HepG2 (cell line): ENCODE measurements around the gene UNC5CL. TPM values are rescaled to one million over a fixed set of nuclear protein-coding genes. Genes with fewer than 3 reads are reported as not detected.
A peak's percentile ranks its signal among the peaks of the same experiment; 100 is the strongest.

Source experiments
- CREM ChIP-seq, 2 experiments: sonication (generic) in 1 of 2; formaldehyde crosslinking in 1 of 2; IDR thresholded peaks; 2 replicates each; pipeline versions ENCODE4 v1.4.0 to v1.6.1; 2016 to 2020; ENCODE audit warnings: antibody characterized with exemption in 1 of 2, mild to moderate bottlenecking in 1 of 2, missing genetic modification reagents in 1 of 2
- HDAC1 ChIP-seq: sonication (generic); formaldehyde crosslinking; IDR thresholded peaks from 2 replicates; pipeline ENCODE4 v1.5.1; 2020; ENCODE audit warnings: mild to moderate bottlenecking, missing genetic modification reagents
- KAT2B ChIP-seq: fragments of 150-350 bp; IDR thresholded peaks from 2 replicates; pipeline ENCODE4 v1.6.1; 2014; ENCODE audit warnings: low read depth, low read length, borderline replicate concordance
- RBM39 ChIP-seq: fragments of 200-400 bp; formaldehyde crosslinking; IDR thresholded peaks from one replicate; pipeline ENCODE4 v1.6.1; 2018; ENCODE audit warnings: antibody characterized with exemption, mild to moderate bottlenecking, low read depth, low read length; ENCODE audit not compliant: poor library complexity, severe bottlenecking
- RFXAP ChIP-seq: sonication (generic); formaldehyde crosslinking; IDR thresholded peaks from 2 replicates; pipeline ENCODE4 v1.4.0; 2020; ENCODE audit warnings: missing genetic modification reagents, borderline replicate concordance
- STAT5B ChIP-seq: sonication (generic); formaldehyde crosslinking; IDR thresholded peaks from 2 replicates; pipeline ENCODE4 v1.4.0; 2020; ENCODE audit warnings: missing genetic modification reagents
- TGIF2 ChIP-seq: IDR thresholded peaks from 2 replicates; pipeline ENCODE4 v1.6.1; 2016; ENCODE audit warnings: control low read depth, missing compliant biosample characterization
- ZFP1 ChIP-seq: IDR thresholded peaks from 2 replicates; pipeline ENCODE4 v1.6.1; 2016
- ZKSCAN5 ChIP-seq: sonication (generic); formaldehyde crosslinking; IDR thresholded peaks from 2 replicates; pipeline ENCODE4 v1.5.1; 2020; ENCODE audit warnings: mild to moderate bottlenecking, missing genetic modification reagents
- ZMYM3 ChIP-seq: sonication (generic); formaldehyde crosslinking; IDR thresholded peaks from 2 replicates; pipeline ENCODE4 v1.5.1; 2020; ENCODE audit warnings: mild to moderate bottlenecking, missing genetic modification reagents
- ZNF121 ChIP-seq: sonication (generic); formaldehyde crosslinking; IDR thresholded peaks from 2 replicates; pipeline ENCODE4 v1.5.0; 2020; ENCODE audit warnings: mild to moderate bottlenecking, missing genetic modification reagents
- polyA plus RNA-seq, 8 experiments: library from polyadenylated mRNA; depleted of rRNA in 3 of 8; stranded (reverse) in 7 of 8; unstranded in 1 of 8; fragments of >200 nt; fragmentation: Illumina TruSeq in 4 of 8; extraction: Trizol in 4 of 8; gene quantifications; 2 replicates each; pipeline versions ENCODE4 v1.2.1 to v1.2.3, GENCODE V29; 2011 to 2016; ENCODE audit warnings: low read depth in 4 of 8, missing spikeins in 1 of 8, mixed read lengths in 1 of 8; ENCODE audit not compliant: insufficient read depth in 1 of 8
- total RNA-seq, 5 experiments: library from RNA; depleted of rRNA; stranded (reverse); fragments of >200 nt; fragmentation: Illumina TruSeq; extraction: Trizol; gene quantifications; 2 replicates each; pipeline ENCODE4 v1.2.3, GENCODE V29; 2016; ENCODE audit warnings: low read depth in 1 of 5
- TF ChIP-seq, protein P1 (sequence below): IDR thresholded peaks from 2 replicates; pipeline ENCODE4 v1.6.1; 2016
- TF ChIP-seq, protein P2 (sequence below): sonication (generic); formaldehyde crosslinking; IDR thresholded peaks from 2 replicates; pipeline ENCODE4 v1.5.1; 2020; ENCODE audit warnings: mild to moderate bottlenecking, missing genetic modification reagents, moderate library complexity
- TF ChIP-seq, protein P3 (sequence below): sonication (generic); formaldehyde crosslinking; IDR thresholded peaks from 2 replicates; pipeline ENCODE4 v1.4.0; 2020; ENCODE audit warnings: missing genetic modification reagents, borderline replicate concordance
- TF ChIP-seq, protein P4 (sequence below): sonication (generic); formaldehyde crosslinking; conservative IDR thresholded peaks from 2 replicates; pipeline ENCODE4 v1.4.0; 2020; ENCODE audit warnings: missing genetic modification reagents

UNC5CL gene
- total and polyA plus RNA-seq, 2 of the 13 experiments (the other 11 are each of a cell fraction or from before 2014, with no cell fraction given) = 2.4 to 2.5 TPM

DNA sequence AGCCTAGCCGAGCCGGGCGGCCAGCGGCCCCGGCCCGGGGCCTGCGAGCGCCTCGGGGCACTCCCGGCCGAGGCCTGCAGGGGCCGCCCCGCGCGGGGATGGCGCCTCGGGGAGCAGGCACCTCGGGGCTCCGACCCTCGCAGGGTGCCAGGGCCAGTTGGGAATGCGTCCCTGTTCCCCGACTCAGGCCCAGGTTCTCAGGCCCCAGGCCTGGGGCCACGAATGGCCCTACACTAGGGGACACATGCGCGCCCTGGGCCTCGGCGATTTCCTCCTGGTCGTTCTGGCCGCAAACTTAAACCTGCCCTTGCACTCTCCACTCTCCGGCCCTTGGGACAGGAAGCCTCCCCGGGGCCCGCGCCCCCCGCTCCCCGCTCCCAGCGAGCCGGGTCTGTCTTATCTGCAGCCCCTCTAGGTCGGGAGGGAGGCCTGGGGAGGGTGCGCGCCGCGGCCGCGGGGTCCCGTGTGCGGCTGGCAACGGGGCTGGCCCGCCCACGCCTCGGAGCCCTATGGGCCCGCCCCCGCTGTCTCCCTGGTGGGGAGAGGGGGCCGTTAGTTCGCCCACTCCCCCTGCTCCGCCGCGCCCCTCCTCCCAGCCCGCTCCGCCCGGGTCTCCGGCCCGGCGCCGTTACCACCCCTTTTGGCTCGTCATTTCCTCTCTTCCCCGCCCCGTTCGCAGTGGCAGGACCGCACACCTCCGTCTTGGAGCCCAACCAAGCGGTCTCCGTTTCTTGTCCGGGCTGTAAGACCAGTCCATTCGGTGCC, 34.4 kb upstream of the UNC5CL start (continued):
- TF ChIP-seq TGIF2 (CRISPR knock-in tag) (peak; percentile 67), CREM (IDR thresholded peaks at IDR 0.05) (peak; percentile 77), CREM (CRISPR knock-in tag; IDR thresholded peaks at IDR 0.05) (no peak), ZKSCAN5 (CRISPR knock-in tag) (no peak), RBM39 (peak; percentile 65), KAT2B (no peak), ZMYM3 (CRISPR knock-in tag) (no peak), RFXAP (no peak), HDAC1 (CRISPR knock-in tag) (peak; percentile 80), STAT5B (CRISPR knock-in tag) (no peak), ZFP1 (peak; percentile 23; the same call in 1 of the 2 replicates), ZNF121 (CRISPR knock-in tag) (no peak)
- TF ChIP-seq, protein P1, sequence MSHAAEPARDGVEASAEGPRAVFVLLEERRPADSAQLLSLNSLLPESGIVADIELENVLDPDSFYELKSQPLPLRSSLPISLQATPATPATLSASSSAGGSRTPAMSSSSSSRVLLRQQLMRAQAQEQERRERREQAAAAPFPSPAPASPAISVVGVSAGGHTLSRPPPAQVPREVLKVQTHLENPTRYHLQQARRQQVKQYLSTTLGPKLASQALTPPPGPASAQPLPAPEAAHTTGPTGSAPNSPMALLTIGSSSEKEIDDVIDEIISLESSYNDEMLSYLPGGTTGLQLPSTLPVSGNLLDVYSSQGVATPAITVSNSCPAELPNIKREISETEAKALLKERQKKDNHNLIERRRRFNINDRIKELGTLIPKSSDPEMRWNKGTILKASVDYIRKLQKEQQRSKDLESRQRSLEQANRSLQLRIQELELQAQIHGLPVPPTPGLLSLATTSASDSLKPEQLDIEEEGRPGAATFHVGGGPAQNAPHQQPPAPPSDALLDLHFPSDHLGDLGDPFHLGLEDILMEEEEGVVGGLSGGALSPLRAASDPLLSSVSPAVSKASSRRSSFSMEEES (CRISPR knock-in tag) = no peak
- TF ChIP-seq, protein P2, sequence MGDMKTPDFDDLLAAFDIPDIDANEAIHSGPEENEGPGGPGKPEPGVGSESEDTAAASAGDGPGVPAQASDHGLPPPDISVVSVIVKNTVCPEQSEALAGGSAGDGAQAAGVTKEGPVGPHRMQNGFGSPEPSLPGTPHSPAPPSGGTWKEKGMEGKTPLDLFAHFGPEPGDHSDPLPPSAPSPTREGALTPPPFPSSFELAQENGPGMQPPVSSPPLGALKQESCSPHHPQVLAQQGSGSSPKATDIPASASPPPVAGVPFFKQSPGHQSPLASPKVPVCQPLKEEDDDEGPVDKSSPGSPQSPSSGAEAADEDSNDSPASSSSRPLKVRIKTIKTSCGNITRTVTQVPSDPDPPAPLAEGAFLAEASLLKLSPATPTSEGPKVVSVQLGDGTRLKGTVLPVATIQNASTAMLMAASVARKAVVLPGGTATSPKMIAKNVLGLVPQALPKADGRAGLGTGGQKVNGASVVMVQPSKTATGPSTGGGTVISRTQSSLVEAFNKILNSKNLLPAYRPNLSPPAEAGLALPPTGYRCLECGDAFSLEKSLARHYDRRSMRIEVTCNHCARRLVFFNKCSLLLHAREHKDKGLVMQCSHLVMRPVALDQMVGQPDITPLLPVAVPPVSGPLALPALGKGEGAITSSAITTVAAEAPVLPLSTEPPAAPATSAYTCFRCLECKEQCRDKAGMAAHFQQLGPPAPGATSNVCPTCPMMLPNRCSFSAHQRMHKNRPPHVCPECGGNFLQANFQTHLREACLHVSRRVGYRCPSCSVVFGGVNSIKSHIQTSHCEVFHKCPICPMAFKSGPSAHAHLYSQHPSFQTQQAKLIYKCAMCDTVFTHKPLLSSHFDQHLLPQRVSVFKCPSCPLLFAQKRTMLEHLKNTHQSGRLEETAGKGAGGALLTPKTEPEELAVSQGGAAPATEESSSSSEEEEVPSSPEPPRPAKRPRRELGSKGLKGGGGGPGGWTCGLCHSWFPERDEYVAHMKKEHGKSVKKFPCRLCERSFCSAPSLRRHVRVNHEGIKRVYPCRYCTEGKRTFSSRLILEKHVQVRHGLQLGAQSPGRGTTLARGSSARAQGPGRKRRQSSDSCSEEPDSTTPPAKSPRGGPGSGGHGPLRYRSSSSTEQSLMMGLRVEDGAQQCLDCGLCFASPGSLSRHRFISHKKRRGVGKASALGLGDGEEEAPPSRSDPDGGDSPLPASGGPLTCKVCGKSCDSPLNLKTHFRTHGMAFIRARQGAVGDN = peak; percentile 54
- TF ChIP-seq, protein P3, sequence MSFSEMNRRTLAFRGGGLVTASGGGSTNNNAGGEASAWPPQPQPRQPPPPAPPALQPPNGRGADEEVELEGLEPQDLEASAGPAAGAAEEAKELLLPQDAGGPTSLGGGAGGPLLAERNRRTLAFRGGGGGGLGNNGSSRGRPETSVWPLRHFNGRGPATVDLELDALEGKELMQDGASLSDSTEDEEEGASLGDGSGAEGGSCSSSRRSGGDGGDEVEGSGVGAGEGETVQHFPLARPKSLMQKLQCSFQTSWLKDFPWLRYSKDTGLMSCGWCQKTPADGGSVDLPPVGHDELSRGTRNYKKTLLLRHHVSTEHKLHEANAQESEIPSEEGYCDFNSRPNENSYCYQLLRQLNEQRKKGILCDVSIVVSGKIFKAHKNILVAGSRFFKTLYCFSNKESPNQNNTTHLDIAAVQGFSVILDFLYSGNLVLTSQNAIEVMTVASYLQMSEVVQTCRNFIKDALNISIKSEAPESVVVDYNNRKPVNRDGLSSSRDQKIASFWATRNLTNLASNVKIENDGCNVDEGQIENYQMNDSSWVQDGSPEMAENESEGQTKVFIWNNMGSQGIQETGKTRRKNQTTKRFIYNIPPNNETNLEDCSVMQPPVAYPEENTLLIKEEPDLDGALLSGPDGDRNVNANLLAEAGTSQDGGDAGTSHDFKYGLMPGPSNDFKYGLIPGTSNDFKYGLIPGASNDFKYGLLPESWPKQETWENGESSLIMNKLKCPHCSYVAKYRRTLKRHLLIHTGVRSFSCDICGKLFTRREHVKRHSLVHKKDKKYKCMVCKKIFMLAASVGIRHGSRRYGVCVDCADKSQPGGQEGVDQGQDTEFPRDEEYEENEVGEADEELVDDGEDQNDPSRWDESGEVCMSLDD (CRISPR knock-in tag) = 0 out of 2 replicates have a peak, but pooled peaks have one; percentile 36
- TF ChIP-seq, protein P4, sequence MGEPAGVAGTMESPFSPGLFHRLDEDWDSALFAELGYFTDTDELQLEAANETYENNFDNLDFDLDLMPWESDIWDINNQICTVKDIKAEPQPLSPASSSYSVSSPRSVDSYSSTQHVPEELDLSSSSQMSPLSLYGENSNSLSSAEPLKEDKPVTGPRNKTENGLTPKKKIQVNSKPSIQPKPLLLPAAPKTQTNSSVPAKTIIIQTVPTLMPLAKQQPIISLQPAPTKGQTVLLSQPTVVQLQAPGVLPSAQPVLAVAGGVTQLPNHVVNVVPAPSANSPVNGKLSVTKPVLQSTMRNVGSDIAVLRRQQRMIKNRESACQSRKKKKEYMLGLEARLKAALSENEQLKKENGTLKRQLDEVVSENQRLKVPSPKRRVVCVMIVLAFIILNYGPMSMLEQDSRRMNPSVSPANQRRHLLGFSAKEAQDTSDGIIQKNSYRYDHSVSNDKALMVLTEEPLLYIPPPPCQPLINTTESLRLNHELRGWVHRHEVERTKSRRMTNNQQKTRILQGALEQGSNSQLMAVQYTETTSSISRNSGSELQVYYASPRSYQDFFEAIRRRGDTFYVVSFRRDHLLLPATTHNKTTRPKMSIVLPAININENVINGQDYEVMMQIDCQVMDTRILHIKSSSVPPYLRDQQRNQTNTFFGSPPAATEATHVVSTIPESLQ (CRISPR knock-in tag) = no peak
